ENCODE measurements around the gene GALNT6.

DNA sequence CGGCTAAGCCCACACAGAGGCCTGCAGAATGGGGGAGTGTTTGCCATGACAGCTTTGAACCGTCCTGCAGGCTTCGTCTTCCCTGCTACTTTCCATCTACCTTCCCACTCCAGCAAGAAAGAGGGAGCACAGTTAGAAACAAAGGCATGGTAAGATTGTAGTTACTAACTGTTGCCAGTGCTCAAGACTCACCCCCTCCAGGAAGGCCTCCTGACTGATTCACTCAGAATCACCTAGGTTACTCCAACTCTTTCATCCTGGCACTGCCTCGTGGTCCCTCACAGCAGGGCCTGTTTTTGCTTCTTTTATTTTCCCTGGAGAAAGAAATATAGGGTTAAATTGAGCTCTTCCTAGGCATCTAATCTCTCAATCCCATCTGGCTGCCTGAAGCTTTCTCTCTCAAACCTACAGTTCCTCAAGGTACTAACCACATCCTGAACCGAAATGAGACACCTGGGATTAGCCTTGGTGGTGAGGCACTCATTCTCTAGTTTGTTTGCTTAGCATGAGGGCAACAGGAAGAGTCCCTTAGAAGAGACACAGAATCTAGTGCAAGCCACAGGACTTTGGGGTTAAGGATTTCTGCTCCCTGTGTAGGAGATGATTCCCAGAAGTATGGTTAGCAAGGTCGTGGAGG, 7.8 kb downstream of the GALNT6 start:
- TF ChIP-seq, protein P1, sequence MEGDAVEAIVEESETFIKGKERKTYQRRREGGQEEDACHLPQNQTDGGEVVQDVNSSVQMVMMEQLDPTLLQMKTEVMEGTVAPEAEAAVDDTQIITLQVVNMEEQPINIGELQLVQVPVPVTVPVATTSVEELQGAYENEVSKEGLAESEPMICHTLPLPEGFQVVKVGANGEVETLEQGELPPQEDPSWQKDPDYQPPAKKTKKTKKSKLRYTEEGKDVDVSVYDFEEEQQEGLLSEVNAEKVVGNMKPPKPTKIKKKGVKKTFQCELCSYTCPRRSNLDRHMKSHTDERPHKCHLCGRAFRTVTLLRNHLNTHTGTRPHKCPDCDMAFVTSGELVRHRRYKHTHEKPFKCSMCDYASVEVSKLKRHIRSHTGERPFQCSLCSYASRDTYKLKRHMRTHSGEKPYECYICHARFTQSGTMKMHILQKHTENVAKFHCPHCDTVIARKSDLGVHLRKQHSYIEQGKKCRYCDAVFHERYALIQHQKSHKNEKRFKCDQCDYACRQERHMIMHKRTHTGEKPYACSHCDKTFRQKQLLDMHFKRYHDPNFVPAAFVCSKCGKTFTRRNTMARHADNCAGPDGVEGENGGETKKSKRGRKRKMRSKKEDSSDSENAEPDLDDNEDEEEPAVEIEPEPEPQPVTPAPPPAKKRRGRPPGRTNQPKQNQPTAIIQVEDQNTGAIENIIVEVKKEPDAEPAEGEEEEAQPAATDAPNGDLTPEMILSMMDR (conservative IDR thresholded peaks at IDR 0.05): no peak
- TF ChIP-seq EZH2 (IDR thresholded peaks at IDR 0.05; ENCODE audit: low read depth): no peak

Measured in PC-9 (cell line).